Thyroid gland (tissue), 4 donors: ENCODE results near the gene TUT7. TPM values are rescaled to one million over a fixed set of nuclear protein-coding genes. Genes with fewer than 3 reads are reported as not detected.
"Not testable (repeated sequence)": the region's sequence is repeated elsewhere in the genome, so short reads cannot be mapped to it uniquely, and the experiment has no call there.

Source experiments
- DNase-seq, 2 donors: peaks; one replicate each; pipeline ENCODE4 v3.0.0-alpha.2; 2019
- H3K27ac ChIP-seq, 3 donors: fragments of 200-600 bp; sonication (generic); 1 replicate in 2 of 3; 2 replicates in 1 of 3; pipeline ENCODE4 v1.5.1; 2016 to 2019; ENCODE audit warnings: mild to moderate bottlenecking in 1 of 3, moderate library complexity in 1 of 3
- H3K27me3 ChIP-seq: fragments of 200-600 bp; sonication (generic); one replicate; pipeline ENCODE4 v1.5.1; 2019
- H3K36me3 ChIP-seq, 2 donors: fragments of 200-600 bp; sonication (generic); one replicate each; pipeline ENCODE4 v1.5.1; 2016 to 2019
- H3K4me1 ChIP-seq, 2 donors: fragments of 200-600 bp; sonication (generic); one replicate each; pipeline ENCODE4 v1.5.1; 2017 to 2019
- H3K4me3 ChIP-seq, 3 donors: fragments of 200-600 bp; sonication (generic); replicated peaks in 1 of 3; 1 replicate in 2 of 3; 2 replicates in 1 of 3; pipeline ENCODE4 v1.5.1; 2016; ENCODE audit warnings: mild to moderate bottlenecking in 1 of 3
- H3K9me3 ChIP-seq: fragments of 200-600 bp; sonication (generic); one replicate; pipeline ENCODE4 v1.5.1; 2017
- POLR2A ChIP-seq, 2 donors: fragments of 450-650 bp; IDR thresholded peaks; one replicate each; pipeline ENCODE4 v1.6.1; 2017; ENCODE audit warnings: antibody characterized with exemption in 2 of 2, mild to moderate bottlenecking in 2 of 2, moderate library complexity in 1 of 2
- WGBS, 2 donors: methylation state at CpG; one replicate each; pipeline ENCODE4 v1.1.5; 2017; 5-methylcytosine and 5-hydroxymethylcytosine counted together
- intact Hi-C: fragments of 100-400 bp; cut with DNase I; formaldehyde crosslinking; loops from one replicate; pipeline ENCODE4 v1.15.1; 2023
- total RNA-seq, 4 donors: library from RNA; depleted of rRNA; stranded (reverse); fragments of >200 nt; gene quantifications; one replicate each; pipeline ENCODE4 v1.2.3, GENCODE V29; 2016
- TF ChIP-seq, protein P1 (sequence below), 6 experiments: fragments of 200-600 bp in 3 of 6; fragments of 450-650 bp in 3 of 6; sonication (generic) in 3 of 6; IDR thresholded peaks; one replicate each; pipeline ENCODE4 v1.5.1; 2016 to 2019; ENCODE audit warnings: antibody characterized with exemption in 6 of 6, mild to moderate bottlenecking in 2 of 6, inconsistent platforms in 1 of 6, moderate library complexity in 1 of 6

Gene TUT7
- total RNA-seq: 10 to 100 TPM; 32.0 to 40.6 (median 33.7) TPM

GRCh38 chr9:86354011-86354817 lies at the start of gene TUT7:
Gene TUT7 (minus strand): TSS chr9:86354410. CDS start chr9:86353199, 1,211 bp downstream.
- Histone ChIP-seq H3K27me3 (no peaks in the 10 kb centered on the region), H3K9me3 (no peaks in the 10 kb centered on the region), H3K27ac (peak within 1 kb of the TSS; percentile 80 to 95 (median 90)), H3K4me1 (peaks cover 19 to 31% of the 10 kb centered on the region in 2 donors), H3K36me3 (no peaks in the 10 kb centered on the region), H3K4me3 (peak within 1 kb of the TSS; percentile 70 to 83 (median 76))
- peak; percentile 94 to 95 for DNase-seq
- intact Hi-C loops: loop anchor here (10.0 kb wide), 1 partner anchor 69 kb away; the partner anchor contains the start of gene ISCA1
- TF ChIP-seq POLR2A (IDR thresholded peaks at IDR 0.05): peak in 1 of 2 donors; percentile 89
- TF ChIP-seq, protein P1, sequence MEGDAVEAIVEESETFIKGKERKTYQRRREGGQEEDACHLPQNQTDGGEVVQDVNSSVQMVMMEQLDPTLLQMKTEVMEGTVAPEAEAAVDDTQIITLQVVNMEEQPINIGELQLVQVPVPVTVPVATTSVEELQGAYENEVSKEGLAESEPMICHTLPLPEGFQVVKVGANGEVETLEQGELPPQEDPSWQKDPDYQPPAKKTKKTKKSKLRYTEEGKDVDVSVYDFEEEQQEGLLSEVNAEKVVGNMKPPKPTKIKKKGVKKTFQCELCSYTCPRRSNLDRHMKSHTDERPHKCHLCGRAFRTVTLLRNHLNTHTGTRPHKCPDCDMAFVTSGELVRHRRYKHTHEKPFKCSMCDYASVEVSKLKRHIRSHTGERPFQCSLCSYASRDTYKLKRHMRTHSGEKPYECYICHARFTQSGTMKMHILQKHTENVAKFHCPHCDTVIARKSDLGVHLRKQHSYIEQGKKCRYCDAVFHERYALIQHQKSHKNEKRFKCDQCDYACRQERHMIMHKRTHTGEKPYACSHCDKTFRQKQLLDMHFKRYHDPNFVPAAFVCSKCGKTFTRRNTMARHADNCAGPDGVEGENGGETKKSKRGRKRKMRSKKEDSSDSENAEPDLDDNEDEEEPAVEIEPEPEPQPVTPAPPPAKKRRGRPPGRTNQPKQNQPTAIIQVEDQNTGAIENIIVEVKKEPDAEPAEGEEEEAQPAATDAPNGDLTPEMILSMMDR (IDR thresholded peaks at IDR 0.05): no peak
- 0 to 1% methylated on average over 30 to 38 of the region's 79 CpGs for whole genome bisulfite sequencing, 2 donors

DNA sequence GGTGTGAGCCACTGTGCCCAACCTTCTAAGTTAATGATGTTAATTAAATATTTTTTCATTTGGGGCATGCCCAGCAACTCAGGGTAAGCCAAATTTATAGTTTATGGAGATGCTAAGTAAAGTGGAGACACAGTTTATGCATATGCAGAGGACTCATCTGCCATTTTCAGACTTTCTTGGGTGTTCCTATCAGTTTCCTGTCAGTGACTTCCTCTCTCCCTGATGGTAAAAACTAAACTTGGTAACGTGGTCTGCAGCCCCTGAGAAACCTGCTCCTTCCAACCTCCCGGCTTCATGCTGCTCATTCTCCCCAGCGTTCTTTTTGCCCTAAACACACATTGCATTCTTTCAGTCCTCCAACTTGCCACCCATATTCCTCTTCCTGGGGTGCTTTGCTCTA lies 48.4 kb upstream of the TUT7 start:
- 59 to 70% methylated on average over 3 of the region's 3 CpGs for WGBS, 2 donors
- Histone ChIP-seq H3K27ac (no peak overlapping the region), H3K27me3 (no peaks in the 10 kb centered on the region), H3K4me1 (peaks cover 22 to 27% of the 10 kb centered on the region in 2 donors), H3K36me3 (no peaks in the 10 kb centered on the region), H3K9me3 (no peaks in the 10 kb centered on the region), H3K4me3 (no peak overlapping the region)
- intact Hi-C loops: no loop called here
- TF ChIP-seq, protein P1 (IDR thresholded peaks at IDR 0.05): no peak
- TF ChIP-seq POLR2A (IDR thresholded peaks at IDR 0.05): no peak
- no peak for DNase-seq

DNA sequence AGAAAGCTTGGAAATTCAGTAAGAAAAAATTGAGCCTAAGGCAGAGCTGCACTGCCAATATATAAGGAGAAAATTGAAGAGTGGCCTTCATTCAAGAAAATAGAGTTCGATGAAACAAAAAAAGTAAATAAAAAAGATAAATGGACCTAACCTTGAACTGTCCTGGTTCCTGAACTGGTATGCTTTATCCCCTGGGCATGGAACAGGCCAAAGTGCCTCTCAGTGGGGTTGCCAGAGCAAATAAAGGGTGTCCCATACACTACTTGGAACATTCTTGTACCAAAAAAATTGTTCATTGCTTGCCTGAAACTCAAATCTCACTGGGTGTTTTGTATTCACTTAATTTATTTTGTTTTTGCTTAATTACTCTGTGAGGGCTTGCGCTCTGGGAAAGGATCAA lies 42.2 kb upstream of the TUT7 start:
- no peaks in the 10 kb centered on the region for H3K4me1 ChIP-seq
- H3K4me3 ChIP-seq: no peak overlapping the region
- no peaks in the 10 kb centered on the region for H3K9me3 ChIP-seq
- no peak overlapping the region for H3K27ac ChIP-seq
- H3K36me3 ChIP-seq: no peaks in the 10 kb centered on the region
- TF ChIP-seq POLR2A (IDR thresholded peaks at IDR 0.05): no peak
- TF ChIP-seq, protein P1 (IDR thresholded peaks at IDR 0.05): no peak
- no peak for DNase-seq
- intact Hi-C loops: no loop called here
- H3K27me3 ChIP-seq: no peaks in the 10 kb centered on the region
- WGBS, 2 donors: 87 to 96% methylated on average over 2 of the region's 2 CpGs

DNA sequence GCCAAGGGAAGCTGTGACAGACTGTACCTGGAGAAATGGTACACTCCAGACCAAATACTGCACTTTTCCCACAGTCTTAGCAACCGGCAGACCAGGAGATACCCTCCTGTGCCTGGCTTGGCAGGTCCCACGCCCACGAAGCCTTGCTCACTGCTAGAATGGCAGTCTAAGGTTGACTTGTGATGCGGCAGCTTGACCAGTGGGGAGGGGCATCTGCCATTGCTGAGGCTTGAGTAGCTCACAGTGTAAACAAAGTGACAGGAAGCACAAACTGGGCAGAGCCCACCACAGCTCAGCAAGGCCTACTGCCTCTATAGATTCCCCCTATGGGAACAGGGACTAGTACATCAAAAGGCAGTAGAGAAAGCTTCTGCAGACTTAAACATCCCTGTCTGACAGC lies 36.0 kb upstream of the TUT7 start:
- WGBS, 2 donors: 69 to 78% methylated on average over 3 to 4 of the region's 4 CpGs
- H3K27ac ChIP-seq, H3K4me3 ChIP-seq, DNase-seq, H3K36me3 ChIP-seq, H3K27me3 ChIP-seq, H3K9me3 ChIP-seq, H3K4me1 ChIP-seq, intact Hi-C loops: not testable (repeated sequence)

DNA sequence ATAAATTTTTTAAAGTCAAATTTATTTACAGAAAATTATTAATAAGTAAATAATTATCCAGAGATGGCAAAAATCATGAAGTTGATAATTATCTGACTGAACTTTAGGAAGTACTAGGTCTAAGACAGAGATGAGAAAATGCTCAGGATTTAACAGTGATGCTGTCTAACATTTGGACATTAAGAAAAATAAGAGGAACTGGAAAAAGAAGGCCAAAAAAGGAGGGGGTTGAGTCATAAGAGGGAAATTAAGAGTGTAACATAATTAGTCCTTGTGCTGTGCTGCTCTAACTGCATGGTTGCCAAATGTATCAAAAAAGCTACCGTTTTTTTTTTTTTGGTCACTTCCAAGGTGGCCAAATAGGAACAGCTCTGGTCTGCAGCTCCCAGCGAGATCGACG lies 35.4 kb upstream of the TUT7 start:
- Histone ChIP-seq H3K4me3 (no peak overlapping the region), H3K27ac (no peak overlapping the region), H3K4me1 (no peaks in the 10 kb centered on the region), H3K27me3 (no peaks in the 10 kb centered on the region), H3K36me3 (no peaks in the 10 kb centered on the region), H3K9me3 (no peaks in the 10 kb centered on the region)
- 87 to 93% methylated on average over 4 of the region's 4 CpGs for WGBS, 2 donors
- TF ChIP-seq POLR2A (IDR thresholded peaks at IDR 0.05): no peak
- TF ChIP-seq, protein P1 (IDR thresholded peaks at IDR 0.05): no peak
- DNase-seq: no peak
- intact Hi-C loops: no loop called here
